ENCODE measurements around the gene C6orf136.
A peak's percentile ranks its signal among the peaks of the same experiment; 100 is the strongest.

- TF ChIP-seq POLR2A (IDR thresholded peaks at IDR 0.05; ENCODE audit: low read length) (peak; percentile 50), GATA1 (IDR thresholded peaks at IDR 0.05; ENCODE audit: low read depth, low read length) (no peak)
Observed at GRCh38 chr6:30647242-30648116, 546 bp downstream of the C6orf136 start.
